Lower lobe of right lung (tissue), 2 donors: Measurements from ENCODE around the gene TESK1. TPM values are rescaled to one million over a fixed set of nuclear protein-coding genes. Genes with fewer than 3 reads are reported as not detected.

Experiments used
- ATAC-seq, 2 donors: fragments of 200-7000 bp; cut with Tn5 transposase; one replicate each; pipeline ENCODE4 v1.9.1; 2020 to 2022; ENCODE audit warnings: mild to moderate bottlenecking in 2 of 2, moderate library complexity in 2 of 2
- DNase-seq: peaks from one replicate; pipeline ENCODE4 v3.0.0-alpha.2; 2020
- H3K27ac ChIP-seq: fragments of 200-600 bp; one replicate; pipeline ENCODE4 v1.8.0; 2022
- H3K27me3 ChIP-seq: fragments of 200-600 bp; one replicate; pipeline ENCODE4 v1.8.0; 2022; ENCODE audit warnings: low read depth
- H3K36me3 ChIP-seq: fragments of 200-600 bp; one replicate; pipeline ENCODE4 v1.8.0; 2022; ENCODE audit warnings: mild to moderate bottlenecking
- H3K4me1 ChIP-seq: fragments of 200-600 bp; one replicate; pipeline ENCODE4 v1.8.0; 2022
- H3K4me3 ChIP-seq: fragments of 200-600 bp; one replicate; pipeline ENCODE4 v1.8.0; 2022; ENCODE audit warnings: mild to moderate bottlenecking
- H3K9me3 ChIP-seq: fragments of 200-600 bp; one replicate; pipeline ENCODE4 v1.8.0; 2022
- intact Hi-C: fragments of 100-400 bp; cut with DNase I; formaldehyde crosslinking; loops from one replicate; pipeline ENCODE4 v1.11.0; 2022
- total RNA-seq: library from RNA; stranded (reverse); fragmentation: NEBNext Ultra II Directional; extraction: Animal tissue kit (Norgen Biotek cat#: 25700); gene quantifications from one replicate; pipeline ENCODE4 v1.2.1, GENCODE V29; 2021
- TF ChIP-seq, protein P1 (sequence below): fragments of 200-600 bp; IDR thresholded peaks from one replicate; pipeline ENCODE4 v1.8.0; 2022; ENCODE audit warnings: antibody characterized with exemption, mild to moderate bottlenecking
- donor health status: DM: no; HTN: yes; CAD: no; lungs with severe emphysema.

TESK1 gene
- total RNA-seq, 1 donor from 2014 or later = 44.0 TPM

DNA sequence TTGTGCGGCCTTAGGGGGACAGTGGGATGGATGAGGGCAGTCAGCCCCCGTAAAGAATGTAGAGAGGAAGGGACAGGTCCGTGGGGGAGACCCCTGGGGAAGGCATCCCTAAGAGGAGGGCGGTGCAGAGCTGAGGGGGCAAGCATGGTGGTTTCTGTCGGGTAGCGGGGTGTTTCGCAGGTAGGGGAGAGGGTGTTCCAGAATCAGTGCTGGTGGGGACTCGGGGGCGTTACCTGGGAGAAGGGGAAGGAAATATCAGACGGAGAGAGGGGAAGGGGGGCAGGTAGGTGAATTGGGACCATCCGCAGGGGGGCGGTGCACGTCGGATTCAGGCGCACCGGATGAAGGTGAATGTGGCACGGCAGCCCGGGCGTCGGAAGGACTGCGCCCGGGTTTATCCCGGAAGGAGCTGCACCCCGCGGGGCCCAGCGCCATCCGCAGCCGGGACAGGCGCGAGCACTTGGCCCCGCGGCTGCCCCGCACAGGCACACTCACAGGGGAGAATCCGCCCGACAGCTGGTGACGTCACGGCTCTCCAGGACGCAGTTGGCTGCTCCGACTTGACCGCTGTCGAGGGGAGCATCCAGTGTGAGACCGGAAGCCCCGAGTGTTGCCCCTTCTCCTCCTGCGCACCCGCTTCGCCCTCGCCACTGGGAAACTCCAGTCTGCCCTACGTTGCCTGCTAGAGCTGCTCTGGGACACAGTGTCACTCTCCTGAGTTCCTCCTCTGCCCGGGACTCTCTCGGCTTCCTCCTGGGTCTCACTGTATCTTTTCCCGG lies 11.8 kb downstream of the TESK1 start:
- no peak overlapping the region for H3K27ac ChIP-seq
- intact Hi-C loops = no loop called here
- peaks cover 24% of the 10 kb centered on the region for H3K4me1 ChIP-seq
- no peaks in the 10 kb centered on the region for H3K36me3 ChIP-seq
- TF ChIP-seq, protein P1, sequence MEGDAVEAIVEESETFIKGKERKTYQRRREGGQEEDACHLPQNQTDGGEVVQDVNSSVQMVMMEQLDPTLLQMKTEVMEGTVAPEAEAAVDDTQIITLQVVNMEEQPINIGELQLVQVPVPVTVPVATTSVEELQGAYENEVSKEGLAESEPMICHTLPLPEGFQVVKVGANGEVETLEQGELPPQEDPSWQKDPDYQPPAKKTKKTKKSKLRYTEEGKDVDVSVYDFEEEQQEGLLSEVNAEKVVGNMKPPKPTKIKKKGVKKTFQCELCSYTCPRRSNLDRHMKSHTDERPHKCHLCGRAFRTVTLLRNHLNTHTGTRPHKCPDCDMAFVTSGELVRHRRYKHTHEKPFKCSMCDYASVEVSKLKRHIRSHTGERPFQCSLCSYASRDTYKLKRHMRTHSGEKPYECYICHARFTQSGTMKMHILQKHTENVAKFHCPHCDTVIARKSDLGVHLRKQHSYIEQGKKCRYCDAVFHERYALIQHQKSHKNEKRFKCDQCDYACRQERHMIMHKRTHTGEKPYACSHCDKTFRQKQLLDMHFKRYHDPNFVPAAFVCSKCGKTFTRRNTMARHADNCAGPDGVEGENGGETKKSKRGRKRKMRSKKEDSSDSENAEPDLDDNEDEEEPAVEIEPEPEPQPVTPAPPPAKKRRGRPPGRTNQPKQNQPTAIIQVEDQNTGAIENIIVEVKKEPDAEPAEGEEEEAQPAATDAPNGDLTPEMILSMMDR = no peak
- peak; percentile 89 for DNase-seq
- peak; percentile 81 to 88 for ATAC-seq
- no peaks in the 10 kb centered on the region for H3K9me3 ChIP-seq
- H3K27me3 ChIP-seq = no peaks in the 10 kb centered on the region
- peak overlapping the region; percentile 57 for H3K4me3 ChIP-seq

DNA sequence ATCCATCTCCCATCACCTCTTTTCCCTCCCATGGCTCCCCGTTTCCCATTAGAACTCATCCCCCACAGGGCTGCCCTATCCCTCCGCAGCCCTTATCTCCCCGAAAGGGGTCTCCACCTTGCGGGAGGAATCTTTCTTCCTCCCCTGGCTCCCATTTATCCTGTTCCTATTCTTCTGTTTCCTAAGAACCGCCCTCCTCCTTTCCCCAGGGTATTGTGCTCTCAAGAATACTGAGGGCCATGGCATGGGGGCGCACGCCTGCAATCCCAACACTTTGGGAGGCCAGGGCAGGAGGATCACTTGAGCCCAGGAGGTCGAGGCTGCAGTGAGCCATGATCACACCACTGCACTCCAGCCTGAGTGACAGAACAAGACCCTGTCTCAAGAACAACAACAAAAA lies 12.5 kb downstream of the TESK1 start:
- no peaks in the 10 kb centered on the region for H3K36me3 ChIP-seq
- no peaks in the 10 kb centered on the region for H3K27me3 ChIP-seq
- DNase-seq = no peak
- no peak for ATAC-seq
- H3K4me3 ChIP-seq = peak overlapping the region; percentile 57
- peaks cover 24% of the 10 kb centered on the region for H3K4me1 ChIP-seq
- intact Hi-C loops = no loop called here
- H3K9me3 ChIP-seq = no peaks in the 10 kb centered on the region
- H3K27ac ChIP-seq = no peak overlapping the region
- TF ChIP-seq, protein P1 = no peak

DNA sequence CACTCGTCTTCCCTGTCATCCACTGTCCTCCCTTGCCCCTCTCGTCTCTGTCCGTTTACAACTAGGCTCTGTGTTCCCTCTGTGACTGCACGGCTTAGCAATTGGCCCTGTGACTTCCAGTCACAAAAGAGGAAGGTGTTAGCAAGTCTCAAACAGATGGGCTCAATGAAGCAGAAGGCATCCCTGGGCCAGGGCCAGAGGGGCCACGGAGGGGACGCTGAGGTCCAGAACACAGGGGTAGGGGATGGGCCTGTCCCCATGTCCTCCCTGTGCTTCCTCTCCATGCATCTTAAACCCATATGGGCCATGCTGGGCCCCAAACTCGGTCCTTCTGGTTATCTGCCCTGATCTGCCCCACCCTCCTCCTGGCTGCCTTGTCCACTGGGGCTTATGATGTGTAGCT lies 13.3 kb downstream of the TESK1 start, which contains the start of gene CD72:
Gene CD72, minus strand, starts transcription at position 89 of the 403 bp plus-strand sequence. CDS start 110 bp downstream, outside the sequence.
- TF ChIP-seq, protein P1 = no peak
- ATAC-seq (peak; percentile 12 to 34), DNase-seq (no peak)
- peak within 1 kb of the TSS; percentile 57 for H3K4me3 ChIP-seq
- H3K27me3 ChIP-seq = no peaks in the 10 kb centered on the region
- peaks cover 24% of the 10 kb centered on the region for H3K4me1 ChIP-seq
- H3K9me3 ChIP-seq = no peaks in the 10 kb centered on the region
- intact Hi-C loops = no loop called here
- peak within 1 kb of the TSS; percentile 20 for H3K27ac ChIP-seq
- no peaks in the 10 kb centered on the region for H3K36me3 ChIP-seq

DNA sequence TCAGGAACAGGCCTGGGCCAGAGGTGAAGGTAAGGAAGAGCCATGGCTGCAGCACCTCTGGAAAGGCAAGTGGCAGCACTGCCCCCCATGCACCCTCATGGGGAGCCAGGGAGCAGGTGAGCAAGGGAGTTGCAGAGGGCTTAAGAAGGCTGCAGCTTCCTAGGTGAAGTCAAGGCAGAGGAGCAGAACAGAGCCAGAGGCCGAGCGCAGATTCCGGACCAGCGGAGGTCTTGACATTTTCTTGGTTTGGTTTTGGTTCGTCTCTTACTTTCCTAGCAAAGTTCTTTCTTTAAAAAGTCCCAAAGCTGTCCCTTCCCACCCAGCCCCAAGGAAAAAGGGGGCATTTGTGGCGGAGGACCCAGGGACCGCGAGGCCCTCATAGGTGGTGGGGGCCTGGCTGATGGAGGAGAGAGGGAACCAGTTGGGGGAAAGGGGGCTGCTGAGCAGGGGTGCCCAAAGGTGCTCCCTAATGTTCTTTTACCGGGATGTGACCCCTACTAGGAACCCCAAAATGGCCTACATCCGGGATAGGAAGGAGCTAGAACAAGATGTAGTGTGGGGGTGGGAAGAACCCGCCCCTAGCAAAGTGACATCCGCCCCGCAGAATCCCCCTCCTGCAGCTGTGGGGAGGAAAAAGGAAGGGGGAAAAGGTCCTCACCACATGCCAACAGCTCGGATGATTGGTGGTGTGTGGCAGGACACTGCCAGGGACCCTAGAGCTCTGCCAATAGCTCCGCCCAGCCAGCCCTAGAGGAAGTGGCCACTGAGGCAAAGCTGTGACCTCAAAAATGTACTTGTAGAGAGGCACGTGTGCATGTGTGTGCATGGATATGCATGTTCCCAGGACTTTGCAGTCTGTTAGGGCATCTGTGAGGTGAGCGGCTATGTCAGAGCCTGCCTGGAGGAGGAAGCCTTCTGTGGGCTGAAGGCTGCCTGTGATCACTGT lies 14.1 kb downstream of the TESK1 start:
- Histone ChIP-seq H3K9me3 (no peaks in the 10 kb centered on the region), H3K27ac (peak overlapping the region; percentile 20), H3K36me3 (no peaks in the 10 kb centered on the region), H3K27me3 (no peaks in the 10 kb centered on the region), H3K4me1 (peaks cover 24% of the 10 kb centered on the region), H3K4me3 (no peak overlapping the region)
- ATAC-seq (peak; percentile 20 to 61), DNase-seq (no peak)
- intact Hi-C loops = no loop called here
- TF ChIP-seq, protein P1 = no peak

DNA sequence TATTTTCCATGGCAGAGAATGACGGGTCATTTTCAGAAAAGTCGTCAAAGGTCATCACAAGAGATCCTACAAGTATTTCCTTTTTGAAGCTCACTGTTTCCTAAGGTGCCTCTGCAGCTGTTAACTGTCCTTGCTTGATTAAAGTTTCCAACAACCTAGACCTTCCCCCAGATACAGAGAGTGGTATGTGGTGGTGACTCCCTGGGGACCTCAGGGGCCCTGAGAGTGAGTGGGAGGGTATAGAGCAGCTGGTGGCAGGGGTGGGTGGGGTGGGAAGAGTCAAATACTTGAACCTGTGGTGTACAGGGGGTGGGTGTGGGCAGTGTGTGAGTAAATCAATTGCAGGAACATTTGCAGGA lies 14.7 kb downstream of the TESK1 start:
- no peak for ATAC-seq
- TF ChIP-seq, protein P1 = no peak
- Histone ChIP-seq H3K27me3 (no peaks in the 10 kb centered on the region), H3K9me3 (no peaks in the 10 kb centered on the region), H3K27ac (no peak overlapping the region), H3K4me3 (no peak overlapping the region), H3K36me3 (no peaks in the 10 kb centered on the region), H3K4me1 (peaks cover 24% of the 10 kb centered on the region)
- DNase-seq = no peak
- intact Hi-C loops = no loop called here
